Glutamatergic neuron (in vitro differentiated cells): Measurements from ENCODE around the gene CEP295NL. TPM values are rescaled to one million over a fixed set of nuclear protein-coding genes. Genes with fewer than 3 reads are reported as not detected.

Source experiments
- DNase-seq: peaks from one replicate; pipeline ENCODE4 v3.0.0; 2022
- H3K27ac Mint-ChIP-seq: one replicate; pipeline ENCODE4 v1.8.0; 2020; ENCODE audit warnings: mild to moderate bottlenecking, mixed read lengths, inconsistent platforms; ENCODE audit not compliant: unreplicated experiment
- H3K27me3 Mint-ChIP-seq: one replicate; pipeline ENCODE4 v1.8.0; 2020; ENCODE audit warnings: mild to moderate bottlenecking, moderate library complexity, mixed read lengths, inconsistent platforms; ENCODE audit not compliant: unreplicated experiment
- H3K36me3 Mint-ChIP-seq: one replicate; pipeline ENCODE4 v1.8.0; 2020; ENCODE audit warnings: mild to moderate bottlenecking, mixed read lengths, inconsistent platforms; ENCODE audit not compliant: unreplicated experiment
- H3K4me1 Mint-ChIP-seq: one replicate; pipeline ENCODE4 v1.8.0; 2020; ENCODE audit warnings: mild to moderate bottlenecking, low read depth, mixed read lengths, inconsistent platforms; ENCODE audit not compliant: unreplicated experiment
- H3K4me3 Mint-ChIP-seq: one replicate; pipeline ENCODE4 v1.8.0; 2020; ENCODE audit warnings: mild to moderate bottlenecking, mixed read lengths, inconsistent platforms; ENCODE audit not compliant: unreplicated experiment
- H3K9me3 Mint-ChIP-seq: one replicate; pipeline ENCODE4 v1.8.0; 2020; ENCODE audit warnings: mild to moderate bottlenecking, moderate library complexity, mixed read lengths, inconsistent platforms; ENCODE audit not compliant: unreplicated experiment
- long read RNA-seq: library from polyadenylated mRNA; unstranded; transcript quantifications from one replicate; pipeline ENCODE4 v2.0.0, GENCODE V29; 2020; ENCODE audit not compliant: unreplicated experiment
- total RNA-seq: library from RNA; stranded (reverse); fragmentation: NEBNext Ultra II Directional; extraction: Animal tissue kit (Norgen Biotek cat#: 25700); gene quantifications from one replicate; pipeline ENCODE4 v1.2.1, GENCODE V29; 2021; ENCODE audit not compliant: unreplicated experiment
- TF ChIP-seq, protein P1 (sequence below): fragments of 200-600 bp; sonication (generic); IDR thresholded peaks from one replicate; pipeline ENCODE4 v1.5.0; 2021; ENCODE audit not compliant: partially characterized antibody, unreplicated experiment

CEP295NL gene, protein sequence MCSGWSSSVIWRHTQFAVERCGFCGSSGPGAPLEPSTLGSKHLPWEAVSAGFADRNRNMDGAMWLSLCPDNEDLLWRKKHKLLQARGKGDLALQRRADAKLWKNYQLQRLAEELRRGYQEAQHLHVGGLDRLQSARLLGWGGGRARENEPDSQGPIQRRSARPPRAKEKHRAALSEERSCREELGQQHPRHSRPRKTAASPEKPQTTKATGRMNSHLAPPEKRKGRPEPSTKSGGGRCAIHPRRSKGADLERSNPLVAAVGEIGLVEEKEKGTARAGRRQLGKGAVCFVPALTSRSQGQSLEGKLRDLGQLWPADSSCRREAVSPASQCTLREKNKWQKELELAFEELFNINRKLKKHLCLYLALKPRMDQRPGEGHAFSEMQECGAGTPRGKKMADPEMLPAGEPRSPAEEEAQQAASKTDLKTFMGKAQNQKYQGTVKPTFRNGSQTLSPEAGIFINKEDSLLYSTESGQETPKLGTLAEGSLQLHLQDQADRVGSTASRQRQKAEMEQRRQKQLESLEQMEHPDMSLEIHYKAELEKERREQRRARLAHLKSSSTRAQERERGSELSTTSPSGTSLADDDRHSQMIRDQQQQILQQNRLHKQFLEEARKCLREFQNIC
- 6.4 TPM for total RNA-seq
- long read RNA-seq: 0 reads

DNA sequence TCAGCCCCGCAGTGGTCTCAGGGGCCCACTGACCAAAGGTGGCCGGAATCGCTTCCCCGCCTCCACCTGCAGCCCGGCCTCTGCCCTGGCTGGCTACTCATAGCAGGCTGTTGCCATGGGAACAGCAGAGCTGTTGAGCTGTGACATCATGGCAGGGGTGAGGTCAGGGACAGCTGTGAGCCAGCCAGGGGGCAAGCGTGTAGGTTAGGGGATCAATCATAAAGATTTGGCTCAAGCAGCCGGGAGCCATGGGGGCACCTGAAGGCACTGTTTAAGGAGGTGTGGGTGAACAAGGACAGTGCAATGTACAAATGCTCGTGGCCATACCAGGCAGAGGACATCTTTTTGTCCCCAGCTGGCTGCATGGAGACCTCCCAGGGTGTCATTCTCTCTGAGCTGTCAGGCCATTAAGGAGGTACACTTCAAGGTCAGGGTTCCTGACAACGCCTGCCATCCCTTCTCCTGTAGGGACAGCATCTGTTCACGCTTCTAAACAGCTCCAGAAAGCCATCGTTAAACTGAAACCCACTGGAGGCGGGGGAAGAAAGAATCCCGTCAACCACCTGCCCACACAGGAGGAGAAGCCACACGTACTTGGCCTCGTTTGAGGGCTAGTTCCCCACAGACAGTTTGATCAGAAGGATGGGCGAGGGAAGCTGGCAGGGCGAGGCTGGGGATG is at the start of gene CEP295NL:
Gene CEP295NL, minus strand, starts transcription at position 101 of the 679 bp plus-strand sequence. CDS start 1,373 bp downstream, outside the sequence.
- H3K4me1 Mint-ChIP-seq: peaks cover 31% of the 10 kb centered on the region
- TF ChIP-seq, protein P1, sequence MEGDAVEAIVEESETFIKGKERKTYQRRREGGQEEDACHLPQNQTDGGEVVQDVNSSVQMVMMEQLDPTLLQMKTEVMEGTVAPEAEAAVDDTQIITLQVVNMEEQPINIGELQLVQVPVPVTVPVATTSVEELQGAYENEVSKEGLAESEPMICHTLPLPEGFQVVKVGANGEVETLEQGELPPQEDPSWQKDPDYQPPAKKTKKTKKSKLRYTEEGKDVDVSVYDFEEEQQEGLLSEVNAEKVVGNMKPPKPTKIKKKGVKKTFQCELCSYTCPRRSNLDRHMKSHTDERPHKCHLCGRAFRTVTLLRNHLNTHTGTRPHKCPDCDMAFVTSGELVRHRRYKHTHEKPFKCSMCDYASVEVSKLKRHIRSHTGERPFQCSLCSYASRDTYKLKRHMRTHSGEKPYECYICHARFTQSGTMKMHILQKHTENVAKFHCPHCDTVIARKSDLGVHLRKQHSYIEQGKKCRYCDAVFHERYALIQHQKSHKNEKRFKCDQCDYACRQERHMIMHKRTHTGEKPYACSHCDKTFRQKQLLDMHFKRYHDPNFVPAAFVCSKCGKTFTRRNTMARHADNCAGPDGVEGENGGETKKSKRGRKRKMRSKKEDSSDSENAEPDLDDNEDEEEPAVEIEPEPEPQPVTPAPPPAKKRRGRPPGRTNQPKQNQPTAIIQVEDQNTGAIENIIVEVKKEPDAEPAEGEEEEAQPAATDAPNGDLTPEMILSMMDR: no peak
- peak within 1 kb of the TSS; percentile 67 for H3K4me3 Mint-ChIP-seq
- H3K36me3 Mint-ChIP-seq: no peaks in the 10 kb centered on the region
- H3K27me3 Mint-ChIP-seq: peaks cover 15% of the 10 kb centered on the region
- H3K9me3 Mint-ChIP-seq: peaks cover 7% of the 10 kb centered on the region
- peak; percentile 81 for DNase-seq
- peak within 1 kb of the TSS; percentile 96 for H3K27ac Mint-ChIP-seq

DNA sequence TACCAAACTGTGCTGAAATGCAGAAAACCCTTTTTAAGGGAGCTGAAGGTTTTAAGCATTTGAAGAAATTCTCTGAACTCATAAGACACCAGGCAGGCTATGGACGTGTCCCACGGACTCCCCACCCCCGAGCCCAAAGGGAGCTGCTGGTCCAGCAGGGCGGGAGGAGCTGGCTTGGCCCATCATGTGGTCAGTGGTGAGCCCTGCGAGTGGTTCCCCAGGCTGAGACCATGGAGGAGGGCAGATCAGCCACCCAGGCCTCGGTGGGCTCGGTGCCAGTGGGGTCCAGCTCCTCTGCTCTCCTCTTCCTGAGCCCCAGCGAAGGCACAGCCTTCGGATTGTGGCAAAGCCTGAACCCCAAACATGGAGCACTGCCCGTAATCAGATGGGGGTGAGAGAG is 49.7 kb upstream of the CEP295NL start:
- DNase-seq: no peak
- H3K36me3 Mint-ChIP-seq: peaks cover 10% of the 10 kb centered on the region
- peaks cover 10% of the 10 kb centered on the region for H3K27me3 Mint-ChIP-seq
- peak overlapping the region; percentile 36 for H3K4me3 Mint-ChIP-seq
- H3K27ac Mint-ChIP-seq: peak overlapping the region; percentile 95
- H3K9me3 Mint-ChIP-seq: peaks cover 20% of the 10 kb centered on the region
- TF ChIP-seq, protein P1: no peak
- peaks cover 24% of the 10 kb centered on the region for H3K4me1 Mint-ChIP-seq

DNA sequence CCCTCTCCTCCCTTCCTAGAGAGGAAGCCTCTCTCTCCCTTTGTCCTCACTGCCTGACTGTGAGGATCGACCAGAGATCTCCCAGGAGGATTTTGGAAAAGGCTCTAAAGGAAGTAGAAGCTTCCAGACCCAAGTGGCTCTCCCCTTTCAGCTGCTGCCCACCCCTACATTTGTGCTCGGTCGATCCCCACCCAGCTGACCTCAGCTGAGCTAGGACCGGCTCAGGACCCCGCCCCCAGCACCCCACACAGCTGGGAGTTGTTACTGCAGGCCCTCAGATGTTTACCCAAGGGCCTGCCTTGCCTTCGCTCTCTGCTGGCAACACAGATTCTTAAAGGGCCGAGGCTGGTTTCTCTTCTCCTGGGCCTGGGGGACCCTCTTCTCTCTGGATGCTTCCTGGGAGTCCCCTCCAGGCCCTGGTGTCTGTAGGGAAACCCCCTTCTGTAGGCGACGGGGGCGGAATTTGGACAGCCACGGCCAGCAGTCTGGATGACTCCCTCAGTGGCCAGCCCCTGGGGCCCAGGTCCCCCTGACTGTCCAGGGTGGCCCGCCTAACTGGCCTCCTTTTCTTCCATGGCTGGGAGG is 49.1 kb upstream of the CEP295NL start:
- DNase-seq: peak; percentile 74
- Mint-ChIP-seq H3K4me1 (peaks cover 26% of the 10 kb centered on the region), H3K4me3 (peak overlapping the region; percentile 36), H3K27me3 (peaks cover 10% of the 10 kb centered on the region), H3K9me3 (peaks cover 20% of the 10 kb centered on the region), H3K27ac (peak overlapping the region; percentile 95), H3K36me3 (peaks cover 10% of the 10 kb centered on the region)
- TF ChIP-seq, protein P1: no peak

DNA sequence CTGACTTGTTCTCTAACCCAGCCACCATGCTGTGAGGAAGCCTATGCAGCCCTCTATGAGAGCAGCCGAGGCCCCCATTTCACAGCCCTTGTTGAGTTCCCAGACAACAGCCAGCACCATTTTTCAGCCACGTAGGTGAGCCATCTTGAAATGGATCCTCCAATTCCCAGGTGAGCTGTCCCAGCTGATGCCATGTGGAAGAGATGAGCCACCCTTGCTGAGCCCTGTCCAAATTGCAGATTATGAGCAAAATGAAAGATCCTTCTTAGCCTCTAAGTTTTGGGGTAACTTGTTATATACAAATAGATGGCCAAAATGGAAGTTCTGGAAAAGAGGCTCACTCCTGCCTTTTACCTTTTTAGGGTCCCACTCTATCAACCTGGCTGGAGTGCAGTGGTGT is 47.9 kb upstream of the CEP295NL start:
- no peak for DNase-seq
- peaks cover 10% of the 10 kb centered on the region for H3K36me3 Mint-ChIP-seq
- peaks cover 10% of the 10 kb centered on the region for H3K27me3 Mint-ChIP-seq
- TF ChIP-seq, protein P1: no peak
- H3K4me1 Mint-ChIP-seq: peaks cover 26% of the 10 kb centered on the region
- no peak overlapping the region for H3K4me3 Mint-ChIP-seq
- peaks cover 20% of the 10 kb centered on the region for H3K9me3 Mint-ChIP-seq
- peak overlapping the region; percentile 55 for H3K27ac Mint-ChIP-seq
